Duodenal mucosa (tissue), 2 donors: ENCODE results near the gene SREK1IP1.
A peak's percentile ranks its signal among the peaks of the same experiment; 100 is the strongest.

Source experiments
- H3K27ac ChIP-seq: one replicate; pipeline ENCODE4 v1.7.0; 2013; ENCODE audit warnings: low read depth, low read length
- H3K27me3 ChIP-seq, 2 donors: one replicate each; pipeline ENCODE4 v1.7.0; 2013; ENCODE audit warnings: low read length in 2 of 2, control low read depth in 1 of 2; ENCODE audit not compliant: insufficient read depth in 2 of 2, control insufficient read depth in 1 of 2
- H3K36me3 ChIP-seq, 2 donors: one replicate each; pipeline ENCODE4 v1.7.0; 2013; ENCODE audit warnings: low read length in 2 of 2, control low read depth in 1 of 2; ENCODE audit not compliant: insufficient read depth in 2 of 2, control insufficient read depth in 1 of 2
- H3K4me1 ChIP-seq, 2 donors: one replicate each; pipeline ENCODE4 v1.7.0; 2013; ENCODE audit warnings: low read length in 2 of 2, control low read depth in 1 of 2; ENCODE audit not compliant: insufficient read depth in 2 of 2, control insufficient read depth in 1 of 2
- H3K4me3 ChIP-seq, 2 donors: one replicate each; pipeline ENCODE4 v1.7.0; 2013; ENCODE audit warnings: low read length in 2 of 2, low read depth in 1 of 2
- H3K9ac ChIP-seq, 2 donors: one replicate each; pipeline ENCODE4 v1.7.0; 2013; ENCODE audit warnings: low read length in 2 of 2, low read depth in 1 of 2
- H3K9me3 ChIP-seq, 2 donors: one replicate each; pipeline ENCODE4 v1.7.0; 2013; ENCODE audit warnings: low read length in 2 of 2, control low read depth in 1 of 2; ENCODE audit not compliant: control insufficient read depth in 1 of 2

The SREK1IP1 gene

DNA sequence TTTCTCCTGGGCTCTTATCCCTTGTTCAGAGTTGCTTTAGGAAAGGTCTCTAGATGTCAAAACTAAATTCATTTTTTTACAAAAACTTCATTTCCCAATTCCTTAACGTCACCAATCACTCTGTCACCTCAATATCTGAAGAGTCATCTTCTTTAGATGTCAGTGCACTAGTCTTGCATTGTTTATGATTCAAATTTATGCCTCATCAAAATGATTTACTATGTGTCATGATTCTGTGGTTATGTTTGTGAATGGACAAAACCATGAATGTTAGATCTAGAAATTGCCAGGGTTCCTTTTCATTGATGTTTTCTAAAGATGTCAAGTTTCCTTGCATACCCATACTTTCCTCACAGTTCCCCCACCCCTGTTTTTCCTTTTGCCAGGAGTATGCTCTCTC, 21.7 kb upstream of the SREK1IP1 start:
- Histone ChIP-seq H3K36me3 (peaks cover 0 to 4% of the 10 kb centered on the region in 2 donors), H3K27ac (no peak overlapping the region), H3K9ac (no peak overlapping the region), H3K9me3 (no peaks in the 10 kb centered on the region), H3K4me1 (peaks cover 14 to 32% of the 10 kb centered on the region in 2 donors), H3K4me3 (no peak overlapping the region), H3K27me3 (no peaks in the 10 kb centered on the region)

DNA sequence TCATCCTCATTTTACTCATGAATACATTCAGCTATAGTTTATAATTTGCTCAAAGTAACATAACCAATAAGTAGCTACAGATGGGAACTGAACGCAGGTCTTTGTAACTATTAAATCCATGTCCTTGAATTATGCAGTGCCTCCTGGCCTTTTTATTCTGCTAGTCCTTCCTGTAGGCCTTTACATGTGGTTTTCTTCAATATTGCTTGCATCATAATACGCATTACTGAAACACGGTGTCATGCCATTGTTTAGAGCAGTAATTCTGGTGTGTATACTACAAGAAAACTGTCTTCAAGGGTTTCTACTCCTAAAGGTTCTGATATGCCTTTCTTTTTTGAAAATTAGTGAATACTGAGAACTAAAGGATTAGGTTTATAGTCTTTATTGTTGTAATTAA, 21.0 kb upstream of the SREK1IP1 start:
- H3K27ac ChIP-seq = no peak overlapping the region
- H3K9ac ChIP-seq = no peak overlapping the region
- no peaks in the 10 kb centered on the region for H3K9me3 ChIP-seq
- H3K4me1 ChIP-seq = peaks cover 14 to 29% of the 10 kb centered on the region in 2 donors
- peaks cover 0 to 4% of the 10 kb centered on the region in 2 donors for H3K36me3 ChIP-seq
- H3K27me3 ChIP-seq = no peaks in the 10 kb centered on the region
- H3K4me3 ChIP-seq = no peak overlapping the region

DNA sequence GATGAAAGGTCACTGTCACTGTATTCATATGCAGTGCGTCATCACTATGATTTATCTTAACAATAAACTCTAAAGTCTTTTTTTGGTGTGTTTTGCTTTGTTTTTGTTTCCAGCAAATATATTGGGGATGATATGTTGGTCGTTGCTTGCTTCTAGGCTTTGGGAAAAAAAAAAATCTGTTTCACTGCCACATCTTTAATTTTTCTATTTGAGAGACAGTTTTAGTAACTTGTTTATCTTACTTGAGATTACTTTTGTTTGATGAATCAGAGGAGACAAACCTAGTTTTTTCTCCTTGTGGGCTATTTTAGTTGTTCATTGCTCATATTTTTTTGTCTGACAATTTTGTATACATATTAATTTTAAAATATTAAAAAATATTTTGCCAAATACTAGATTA, 19.7 kb upstream of the SREK1IP1 start:
- Histone ChIP-seq H3K27ac (no peak overlapping the region), H3K9ac (no peak overlapping the region), H3K9me3 (no peaks in the 10 kb centered on the region), H3K4me3 (no peak overlapping the region), H3K4me1 (peaks cover 6 to 18% of the 10 kb centered on the region in 2 donors), H3K27me3 (no peaks in the 10 kb centered on the region), H3K36me3 (peaks cover 0 to 4% of the 10 kb centered on the region in 2 donors)

DNA sequence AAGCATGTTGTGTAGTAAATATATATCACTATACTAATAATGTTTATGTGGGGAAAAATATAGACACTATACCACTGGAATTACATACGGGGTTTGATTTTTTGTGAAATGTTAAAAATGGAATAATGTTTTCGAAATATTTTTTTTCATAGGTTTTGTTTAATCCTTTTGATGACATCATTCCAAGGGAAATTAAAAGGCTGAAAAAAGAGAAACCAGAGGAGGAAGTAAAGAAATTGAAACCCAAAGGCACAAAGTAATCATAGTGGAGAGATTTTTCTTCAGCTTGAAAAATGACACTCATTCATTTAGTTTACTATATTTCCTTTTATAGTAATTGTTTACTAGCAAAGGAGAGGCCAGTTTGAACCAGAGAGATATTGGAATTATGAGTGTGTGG, 17.9 kb upstream of the SREK1IP1 start:
- peaks cover 0 to under 1% of the 10 kb centered on the region in 2 donors for H3K4me1 ChIP-seq
- peaks cover 0 to 4% of the 10 kb centered on the region in 2 donors for H3K36me3 ChIP-seq
- no peak overlapping the region for H3K4me3 ChIP-seq
- no peaks in the 10 kb centered on the region for H3K9me3 ChIP-seq
- H3K27ac ChIP-seq = no peak overlapping the region
- no peaks in the 10 kb centered on the region for H3K27me3 ChIP-seq
- H3K9ac ChIP-seq = no peak overlapping the region

DNA sequence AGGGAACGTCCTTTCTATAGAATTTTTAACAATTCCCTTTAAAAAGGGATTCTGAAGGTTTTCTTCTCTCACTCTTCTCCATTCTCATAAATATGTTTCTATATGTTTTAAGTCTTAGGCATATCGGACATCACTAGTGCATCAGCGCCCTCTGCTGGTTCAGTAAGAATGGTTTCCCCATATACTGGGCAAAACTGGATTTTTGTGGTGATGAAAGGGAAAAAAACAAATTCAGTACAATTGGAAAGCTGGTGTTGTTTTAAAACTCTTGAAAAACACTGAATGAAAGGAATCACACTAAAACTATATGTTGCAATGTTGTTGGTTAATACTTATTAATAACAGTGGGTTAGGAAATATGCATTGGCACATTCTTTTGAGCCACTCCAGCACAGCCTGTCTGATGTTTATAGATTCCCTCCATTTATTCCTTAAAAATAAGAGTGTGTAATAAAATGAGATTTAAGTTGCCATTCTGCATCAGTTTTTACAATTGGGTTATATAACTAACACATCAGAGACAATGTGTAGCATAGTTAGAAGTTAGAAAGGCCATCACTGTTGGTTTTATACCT, 16.0 kb upstream of the SREK1IP1 start:
- peaks cover 0 to 4% of the 10 kb centered on the region in 2 donors for H3K36me3 ChIP-seq
- H3K9ac ChIP-seq = no peak overlapping the region
- H3K4me3 ChIP-seq = no peak overlapping the region
- no peaks in the 10 kb centered on the region for H3K27me3 ChIP-seq
- no peaks in the 10 kb centered on the region for H3K4me1 ChIP-seq
- no peaks in the 10 kb centered on the region for H3K9me3 ChIP-seq
- H3K27ac ChIP-seq = no peak overlapping the region

DNA sequence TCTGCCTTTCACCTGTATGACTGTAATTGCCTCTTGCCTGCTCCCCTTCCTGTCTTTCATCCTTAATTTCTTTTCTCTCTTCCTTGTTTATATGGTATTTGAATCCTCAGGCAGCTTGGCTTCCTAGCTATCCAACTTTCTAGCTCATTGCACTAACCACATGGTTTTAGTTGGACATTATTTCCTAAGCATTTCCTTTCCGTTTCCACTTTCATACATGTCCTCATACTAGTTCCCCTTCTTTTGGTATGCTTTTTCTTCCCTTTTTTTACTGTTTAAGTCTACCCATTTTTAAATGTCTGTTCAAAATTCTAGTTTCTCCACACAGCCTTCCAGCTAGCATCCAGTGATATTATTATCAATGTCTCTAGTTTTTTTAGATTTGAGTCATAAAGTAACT, 6.8 kb upstream of the SREK1IP1 start:
- H3K4me3 ChIP-seq = no peak overlapping the region
- no peak overlapping the region for H3K9ac ChIP-seq
- no peaks in the 10 kb centered on the region for H3K9me3 ChIP-seq
- H3K36me3 ChIP-seq = peaks cover 5 to 7% of the 10 kb centered on the region in 2 donors
- no peaks in the 10 kb centered on the region for H3K4me1 ChIP-seq
- no peaks in the 10 kb centered on the region for H3K27me3 ChIP-seq
- H3K27ac ChIP-seq = no peak overlapping the region

DNA sequence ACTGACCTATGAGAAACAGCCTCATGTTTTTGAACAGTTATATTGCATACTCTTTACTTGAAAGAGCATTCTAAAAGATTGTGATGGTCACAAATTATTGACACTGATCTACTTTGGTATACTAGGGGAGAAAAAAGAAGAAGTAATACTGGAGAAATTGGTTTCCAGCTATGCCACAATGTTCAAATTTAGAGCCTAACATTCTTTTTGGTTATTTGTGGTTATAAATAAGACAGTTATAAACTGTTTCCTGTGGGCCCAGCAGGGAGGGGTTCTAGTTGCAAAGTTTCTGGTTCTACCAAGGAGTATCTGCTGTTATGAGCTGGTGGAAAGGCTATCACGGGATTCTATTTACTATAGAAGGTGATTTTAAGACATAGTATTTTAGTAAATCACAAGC, 5.0 kb upstream of the SREK1IP1 start:
- no peaks in the 10 kb centered on the region for H3K9me3 ChIP-seq
- H3K4me1 ChIP-seq = peaks cover 10 to 11% of the 10 kb centered on the region in 2 donors
- H3K36me3 ChIP-seq = peaks cover 5 to 7% of the 10 kb centered on the region in 2 donors
- H3K9ac ChIP-seq = no peak overlapping the region
- H3K27me3 ChIP-seq = no peaks in the 10 kb centered on the region
- H3K27ac ChIP-seq = no peak overlapping the region
- H3K4me3 ChIP-seq = no peak overlapping the region

DNA sequence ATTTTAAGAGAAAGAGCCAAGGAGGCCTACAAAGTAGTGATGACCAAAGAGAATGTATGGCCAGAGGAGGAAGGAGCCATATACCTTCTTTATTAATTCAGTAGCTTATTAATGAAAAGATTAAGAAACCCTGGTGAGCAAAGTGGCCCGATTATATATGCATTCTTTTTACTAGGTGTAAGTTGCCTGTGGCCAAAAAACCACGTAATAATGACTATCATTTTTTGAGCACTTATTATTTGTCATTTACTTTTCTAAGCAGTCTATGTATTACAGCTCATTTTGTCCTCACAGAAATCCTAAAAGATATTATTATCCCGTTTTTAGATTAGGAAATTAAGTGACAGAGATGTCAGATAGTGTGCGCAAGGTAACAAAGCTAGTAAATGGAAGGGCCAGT, 3.2 kb upstream of the SREK1IP1 start:
- Histone ChIP-seq H3K27me3 (no peaks in the 10 kb centered on the region), H3K9me3 (no peaks in the 10 kb centered on the region), H3K4me3 (no peak overlapping the region), H3K36me3 (peaks cover 5 to 7% of the 10 kb centered on the region in 2 donors), H3K27ac (no peak overlapping the region), H3K4me1 (peaks cover 19 to 24% of the 10 kb centered on the region in 2 donors), H3K9ac (no peak overlapping the region)

DNA sequence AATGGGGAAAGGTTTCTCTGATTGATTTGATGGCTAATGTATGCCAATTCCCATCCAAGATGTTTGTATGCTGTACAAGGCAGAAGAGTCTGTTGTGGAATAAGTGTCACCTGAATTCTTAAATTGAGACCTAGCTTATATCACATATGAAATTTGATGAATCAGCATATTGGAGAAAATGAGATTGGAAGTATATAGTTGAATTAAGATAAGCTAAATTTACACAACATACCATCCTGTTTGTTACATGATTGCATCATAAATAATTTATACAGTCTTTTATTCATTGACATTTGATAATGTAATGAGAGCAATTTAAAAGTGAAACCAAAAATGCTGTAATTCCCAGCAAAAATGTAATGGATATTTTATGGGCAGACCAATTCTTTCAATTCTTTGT, 1.4 kb upstream of the SREK1IP1 start:
- no peaks in the 10 kb centered on the region for H3K27me3 ChIP-seq
- peak overlapping the region in 1 of 2 donors; percentile 45 for H3K9ac ChIP-seq
- H3K27ac ChIP-seq = no peak overlapping the region
- H3K9me3 ChIP-seq = no peaks in the 10 kb centered on the region
- peak overlapping the region; percentile 99 for H3K4me3 ChIP-seq
- H3K4me1 ChIP-seq = peaks cover 35 to 41% of the 10 kb centered on the region in 2 donors
- peaks cover 0 to 2% of the 10 kb centered on the region in 2 donors for H3K36me3 ChIP-seq

DNA sequence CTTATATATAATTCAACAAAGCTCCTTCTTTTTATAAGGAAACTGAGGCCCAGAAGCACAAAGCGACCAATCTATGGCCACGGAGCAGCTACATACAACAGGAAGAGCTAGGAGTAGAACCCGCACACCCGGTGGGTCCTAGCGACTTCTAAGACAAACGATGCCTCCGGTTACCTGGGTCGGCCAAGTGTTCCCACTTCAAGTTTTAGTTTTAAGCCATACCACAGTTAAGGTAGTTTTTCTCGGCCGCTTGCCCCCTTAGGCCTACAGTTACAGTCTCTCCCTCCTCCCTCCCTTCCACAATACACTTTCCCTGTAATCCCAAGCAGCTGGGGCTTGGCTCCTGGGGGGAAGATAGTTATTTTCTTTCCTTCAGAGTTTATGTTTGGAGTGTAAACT, 533 bp downstream of the SREK1IP1 start:
- Histone ChIP-seq H3K36me3 (no peaks in the 10 kb centered on the region), H3K4me3 (peak overlapping the region; percentile 99), H3K4me1 (peaks cover 35 to 41% of the 10 kb centered on the region in 2 donors), H3K9ac (peak overlapping the region; percentile 87 to 98), H3K9me3 (no peaks in the 10 kb centered on the region), H3K27ac (peak overlapping the region; percentile 28), H3K27me3 (no peaks in the 10 kb centered on the region)
